ENCODE measurements around the gene CALR3. TPM values are rescaled to one million over a fixed set of nuclear protein-coding genes. Genes with fewer than 3 reads are reported as not detected.

The CALR3 gene
- total and polyA plus RNA-seq, 7 donors = not detected

DNA sequence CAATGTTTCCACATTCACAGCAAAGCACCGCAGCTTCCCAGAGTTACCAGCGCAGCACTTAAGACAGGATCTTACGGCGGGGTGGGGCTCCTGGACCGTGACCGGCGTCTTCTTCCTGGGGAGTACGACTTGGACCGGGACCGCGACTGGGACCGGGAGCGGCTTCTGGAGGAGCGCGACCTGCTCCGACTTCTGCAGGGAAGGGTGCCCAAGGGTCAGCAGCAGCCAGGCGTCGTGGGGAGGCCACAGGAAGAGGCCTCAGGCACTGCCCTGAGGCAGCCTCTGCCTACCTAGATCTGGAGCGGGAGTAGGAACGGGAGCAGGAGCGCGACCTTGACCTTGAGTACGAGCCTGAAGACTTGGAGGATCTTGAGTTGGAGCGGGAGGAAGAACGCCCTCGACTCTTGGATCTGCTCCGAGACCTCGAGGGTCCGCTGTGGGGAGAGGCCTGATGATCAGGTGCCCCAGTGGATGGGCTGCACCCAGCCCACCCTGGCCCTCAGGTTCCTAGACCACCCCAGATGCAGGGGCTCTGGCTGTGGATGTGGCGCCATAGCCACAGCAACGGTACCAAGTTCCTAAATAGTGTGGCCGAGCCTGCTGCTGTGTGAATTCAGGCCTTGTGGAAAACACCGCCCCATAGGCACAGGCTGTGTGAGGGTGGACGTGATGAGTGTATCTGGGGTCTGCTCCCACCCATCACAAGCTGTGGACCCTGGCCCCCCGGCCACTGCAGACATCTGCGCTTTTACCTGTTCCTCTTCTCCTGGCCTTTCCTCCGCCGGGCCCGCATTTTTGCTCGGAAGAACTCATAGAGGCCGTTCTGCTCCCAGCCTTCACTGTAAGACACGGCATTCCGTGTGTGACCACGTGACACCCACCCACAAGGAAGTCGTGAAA, 24.4 kb upstream of the CALR3 start:
- no peak for DNase-seq
- H3K9me3 ChIP-seq = no peaks in the 10 kb centered on the region
- H3K27me3 ChIP-seq = no peaks in the 10 kb centered on the region
- H3K4me3 ChIP-seq = no peak overlapping the region
- no peak overlapping the region for H3K27ac ChIP-seq
- peaks cover 64 to 94% (median 80%) of the 10 kb centered on the region in 4 donors for H3K36me3 ChIP-seq
- intact Hi-C loops (cut with DNase I) = no loop called here
- H3K4me1 ChIP-seq = no peaks in the 10 kb centered on the region
- TF ChIP-seq POLR2A (IDR thresholded peaks at IDR 0.05) (no peak), EP300 (IDR thresholded peaks at IDR 0.05) (no peak), POLR2AphosphoS5 (IDR thresholded peaks at IDR 0.05) (no peak)
- TF ChIP-seq, protein P1, sequence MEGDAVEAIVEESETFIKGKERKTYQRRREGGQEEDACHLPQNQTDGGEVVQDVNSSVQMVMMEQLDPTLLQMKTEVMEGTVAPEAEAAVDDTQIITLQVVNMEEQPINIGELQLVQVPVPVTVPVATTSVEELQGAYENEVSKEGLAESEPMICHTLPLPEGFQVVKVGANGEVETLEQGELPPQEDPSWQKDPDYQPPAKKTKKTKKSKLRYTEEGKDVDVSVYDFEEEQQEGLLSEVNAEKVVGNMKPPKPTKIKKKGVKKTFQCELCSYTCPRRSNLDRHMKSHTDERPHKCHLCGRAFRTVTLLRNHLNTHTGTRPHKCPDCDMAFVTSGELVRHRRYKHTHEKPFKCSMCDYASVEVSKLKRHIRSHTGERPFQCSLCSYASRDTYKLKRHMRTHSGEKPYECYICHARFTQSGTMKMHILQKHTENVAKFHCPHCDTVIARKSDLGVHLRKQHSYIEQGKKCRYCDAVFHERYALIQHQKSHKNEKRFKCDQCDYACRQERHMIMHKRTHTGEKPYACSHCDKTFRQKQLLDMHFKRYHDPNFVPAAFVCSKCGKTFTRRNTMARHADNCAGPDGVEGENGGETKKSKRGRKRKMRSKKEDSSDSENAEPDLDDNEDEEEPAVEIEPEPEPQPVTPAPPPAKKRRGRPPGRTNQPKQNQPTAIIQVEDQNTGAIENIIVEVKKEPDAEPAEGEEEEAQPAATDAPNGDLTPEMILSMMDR (IDR thresholded peaks at IDR 0.05) = no peak
- WGBS, 2 donors = 94% methylated on average over 45 of the region's 45 CpGs

DNA sequence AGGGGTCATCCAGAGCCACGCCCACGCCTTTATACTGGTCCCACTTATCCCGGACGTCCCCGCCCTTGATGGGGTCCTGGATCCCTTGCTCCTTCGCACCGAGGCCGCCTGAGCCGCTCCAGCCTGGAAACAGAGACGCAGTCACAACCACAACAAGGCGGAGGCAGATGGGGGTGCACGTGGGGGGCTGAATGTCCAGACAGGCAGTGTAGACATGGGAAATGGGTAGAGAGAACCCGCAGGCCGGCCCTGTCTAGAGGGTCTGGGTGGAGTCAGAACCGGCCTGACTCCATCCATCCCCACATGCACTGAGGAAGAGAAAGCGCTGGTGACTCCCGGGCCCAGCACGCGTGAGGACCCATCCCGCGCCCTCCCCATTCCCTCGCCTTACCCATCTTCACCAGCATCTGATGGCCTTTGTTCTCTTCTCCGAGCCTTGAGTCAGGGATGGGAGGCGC, 23.3 kb upstream of the CALR3 start:
- WGBS, 2 donors = 94% methylated on average over 24 of the region's 24 CpGs
- Histone ChIP-seq H3K4me1 (no peaks in the 10 kb centered on the region), H3K27ac (no peak overlapping the region), H3K4me3 (no peak overlapping the region), H3K36me3 (peaks cover 58 to 94% (median 74%) of the 10 kb centered on the region in 4 donors), H3K9me3 (no peaks in the 10 kb centered on the region), H3K27me3 (no peaks in the 10 kb centered on the region)
- TF ChIP-seq, protein P1 (IDR thresholded peaks at IDR 0.05) = no peak
- TF ChIP-seq POLR2AphosphoS5 (IDR thresholded peaks at IDR 0.05) = no peak
- no peak for TF ChIP-seq EP300 (IDR thresholded peaks at IDR 0.05)
- no peak for TF ChIP-seq POLR2A (IDR thresholded peaks at IDR 0.05)
- intact Hi-C loops (cut with DNase I) = no loop called here
- DNase-seq = no peak

DNA sequence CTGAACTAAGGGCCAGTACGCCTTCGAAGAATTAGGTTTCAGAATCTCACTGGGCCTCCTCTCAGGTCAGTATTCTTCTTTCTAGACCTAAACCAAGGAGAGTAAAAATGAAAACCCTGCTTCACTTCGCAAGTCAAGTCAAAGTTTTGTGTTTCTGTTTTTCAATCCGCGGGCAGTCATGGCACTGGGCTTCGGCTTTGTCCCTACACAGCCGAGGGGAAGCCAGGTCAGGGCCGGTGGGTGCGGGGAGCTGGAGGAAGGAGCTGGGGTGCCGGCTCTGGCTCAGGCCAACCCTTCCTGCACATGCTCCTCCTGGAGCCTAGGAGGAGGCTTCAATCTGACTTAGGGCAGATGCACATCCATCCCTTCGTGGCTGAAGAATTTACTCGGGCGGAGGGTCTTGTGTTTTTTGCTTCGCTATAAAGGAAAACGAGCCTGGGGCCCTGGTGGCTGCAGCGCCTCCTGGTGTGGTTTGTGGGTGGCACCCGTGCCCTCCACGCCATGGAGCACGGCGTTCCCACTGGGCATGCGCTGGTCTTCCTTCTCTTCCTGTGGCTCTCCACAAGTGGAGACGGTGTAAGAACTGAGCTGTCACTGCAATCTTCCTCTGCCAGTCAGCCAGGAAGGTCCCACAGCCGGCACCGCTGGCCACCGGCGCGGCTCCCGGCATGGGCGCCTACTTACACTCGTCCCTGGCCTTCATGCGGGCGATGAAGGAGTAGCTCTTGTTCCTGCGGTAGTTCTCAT, 22.7 kb upstream of the CALR3 start:
- H3K27ac ChIP-seq = no peak overlapping the region
- peaks cover 54 to 94% (median 72%) of the 10 kb centered on the region in 4 donors for H3K36me3 ChIP-seq
- TF ChIP-seq POLR2AphosphoS5 (IDR thresholded peaks at IDR 0.05) (no peak), EP300 (IDR thresholded peaks at IDR 0.05) (no peak)
- TF ChIP-seq, protein P1 (IDR thresholded peaks at IDR 0.05) = no peak
- H3K9me3 ChIP-seq = no peaks in the 10 kb centered on the region
- no peak overlapping the region for H3K4me3 ChIP-seq
- H3K27me3 ChIP-seq = no peaks in the 10 kb centered on the region
- no peak for DNase-seq
- intact Hi-C loops (cut with DNase I) = no loop called here
- no peaks in the 10 kb centered on the region for H3K4me1 ChIP-seq
- 92% methylated on average over 33 of the region's 33 CpGs for WGBS, 2 donors

DNA sequence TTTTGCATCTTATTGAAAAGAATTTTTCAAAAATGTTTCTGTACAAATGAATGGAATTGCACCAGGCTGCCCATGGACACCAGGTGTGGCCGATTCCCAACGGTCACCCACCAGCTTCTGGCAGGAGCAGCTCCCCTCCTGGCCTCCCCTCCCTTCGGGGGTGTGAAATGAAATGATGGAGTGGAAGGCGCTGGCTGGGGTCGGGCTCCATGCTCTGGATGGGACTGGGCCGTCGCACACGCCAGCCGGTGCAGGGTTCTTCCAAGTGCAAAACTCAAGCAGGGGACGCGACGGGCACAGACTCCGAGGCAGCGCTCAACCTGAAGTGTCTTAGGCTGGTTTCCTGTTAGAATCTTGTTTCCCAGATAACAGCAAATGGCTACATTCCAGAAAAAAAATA, 22.1 kb upstream of the CALR3 start:
- DNase-seq = no peak
- Histone ChIP-seq H3K27me3 (no peaks in the 10 kb centered on the region), H3K9me3 (no peaks in the 10 kb centered on the region), H3K27ac (no peak overlapping the region), H3K4me3 (no peak overlapping the region), H3K4me1 (no peaks in the 10 kb centered on the region), H3K36me3 (peaks cover 52 to 94% (median 71%) of the 10 kb centered on the region in 4 donors)
- 89 to 93% methylated on average over 14 of the region's 14 CpGs for WGBS, 2 donors
- TF ChIP-seq EP300 (IDR thresholded peaks at IDR 0.05) (no peak), POLR2A (IDR thresholded peaks at IDR 0.05) (no peak), POLR2AphosphoS5 (IDR thresholded peaks at IDR 0.05) (no peak)
- TF ChIP-seq, protein P1 (IDR thresholded peaks at IDR 0.05) = no peak
- intact Hi-C loops (cut with DNase I) = no loop called here
